GM06990 (cell line): ENCODE data around the gene TMEM37.

Source experiments
- DNase-seq: peaks from one replicate; pipeline ENCODE4 v3.0.0-alpha.2; 2011; ENCODE audit not compliant: insufficient read length; ENCODE audit errors: extremely low read depth
- H3K27me3 ChIP-seq: replicated peaks from 2 replicates; pipeline ENCODE4 v1.6.0; 2011; ENCODE audit warnings: low read length; ENCODE audit not compliant: control insufficient read depth, insufficient read depth
- H3K36me3 ChIP-seq: 2 replicates; pipeline ENCODE4 v1.5.1; 2011; ENCODE audit warnings: low read length; ENCODE audit not compliant: control insufficient read depth, insufficient read depth
- H3K4me3 ChIP-seq: replicated peaks from 2 replicates; pipeline ENCODE4 v1.5.1; 2011; ENCODE audit warnings: low read depth, mild to moderate bottlenecking, control low read depth, low read length
- TF ChIP-seq, protein P1 (sequence below): IDR thresholded peaks from 2 replicates; pipeline ENCODE4 v1.5.1; 2011; ENCODE audit warnings: low read length, control low read depth, mild to moderate bottlenecking, inconsistent platforms; ENCODE audit not compliant: insufficient read depth, poor library complexity, severe bottlenecking

Gene TMEM37

DNA sequence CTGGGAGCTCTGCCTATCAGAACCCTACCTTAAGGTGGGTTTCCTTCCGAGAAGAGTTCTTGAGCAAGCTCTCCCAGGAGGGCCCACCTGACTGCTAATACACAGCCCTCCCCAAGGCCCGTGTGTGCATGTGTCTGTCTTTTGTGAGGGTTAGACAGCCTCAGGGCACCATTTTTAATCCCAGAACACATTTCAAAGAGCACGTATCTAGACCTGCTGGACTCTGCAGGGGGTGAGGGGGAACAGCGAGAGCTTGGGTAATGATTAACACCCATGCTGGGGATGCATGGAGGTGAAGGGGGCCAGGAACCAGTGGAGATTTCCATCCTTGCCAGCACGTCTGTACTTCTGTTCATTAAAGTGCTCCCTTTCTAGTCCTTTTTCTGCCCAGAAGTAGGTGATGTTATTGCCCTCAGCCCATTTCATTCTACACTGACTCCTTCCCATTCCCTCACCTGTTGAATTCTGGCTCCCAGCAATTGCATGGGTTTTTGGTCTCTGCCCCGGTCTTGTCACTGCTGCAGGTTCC, 6.5 kb downstream of the TMEM37 start:
- Histone ChIP-seq H3K4me3 (no peak overlapping the region), H3K36me3 (no peaks in the 10 kb centered on the region), H3K27me3 (no peaks in the 10 kb centered on the region)
- no peak for DNase-seq
- TF ChIP-seq, protein P1, sequence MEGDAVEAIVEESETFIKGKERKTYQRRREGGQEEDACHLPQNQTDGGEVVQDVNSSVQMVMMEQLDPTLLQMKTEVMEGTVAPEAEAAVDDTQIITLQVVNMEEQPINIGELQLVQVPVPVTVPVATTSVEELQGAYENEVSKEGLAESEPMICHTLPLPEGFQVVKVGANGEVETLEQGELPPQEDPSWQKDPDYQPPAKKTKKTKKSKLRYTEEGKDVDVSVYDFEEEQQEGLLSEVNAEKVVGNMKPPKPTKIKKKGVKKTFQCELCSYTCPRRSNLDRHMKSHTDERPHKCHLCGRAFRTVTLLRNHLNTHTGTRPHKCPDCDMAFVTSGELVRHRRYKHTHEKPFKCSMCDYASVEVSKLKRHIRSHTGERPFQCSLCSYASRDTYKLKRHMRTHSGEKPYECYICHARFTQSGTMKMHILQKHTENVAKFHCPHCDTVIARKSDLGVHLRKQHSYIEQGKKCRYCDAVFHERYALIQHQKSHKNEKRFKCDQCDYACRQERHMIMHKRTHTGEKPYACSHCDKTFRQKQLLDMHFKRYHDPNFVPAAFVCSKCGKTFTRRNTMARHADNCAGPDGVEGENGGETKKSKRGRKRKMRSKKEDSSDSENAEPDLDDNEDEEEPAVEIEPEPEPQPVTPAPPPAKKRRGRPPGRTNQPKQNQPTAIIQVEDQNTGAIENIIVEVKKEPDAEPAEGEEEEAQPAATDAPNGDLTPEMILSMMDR = no peak

DNA sequence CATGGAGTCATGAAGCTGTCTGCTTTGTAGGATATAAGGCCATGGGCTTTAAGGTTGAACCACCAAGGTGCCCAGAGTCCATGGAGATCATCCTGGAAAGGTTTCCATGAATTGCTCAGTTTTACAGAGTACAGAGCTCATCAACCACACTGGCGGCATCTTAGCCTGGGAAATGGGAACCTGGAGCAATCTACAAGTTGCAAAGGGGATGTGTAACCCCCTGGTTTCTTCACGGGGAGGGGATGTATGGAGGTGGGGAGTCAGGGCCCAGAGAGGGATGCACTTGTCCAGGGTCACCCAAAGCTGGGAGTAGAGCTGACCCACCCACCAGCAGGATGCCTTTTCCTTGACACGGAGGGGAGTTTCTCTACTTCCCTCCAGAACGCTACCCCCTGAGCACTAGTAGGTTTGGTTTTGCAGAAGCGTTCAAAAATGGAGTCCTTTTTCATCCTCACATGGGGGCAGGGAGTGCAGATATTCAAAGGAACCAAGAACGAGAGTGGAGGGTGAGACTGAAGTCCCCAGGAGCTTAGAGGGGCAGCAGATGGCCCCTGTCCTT, 7.2 kb downstream of the TMEM37 start:
- H3K36me3 ChIP-seq = no peaks in the 10 kb centered on the region
- TF ChIP-seq, protein P1 = no peak
- no peaks in the 10 kb centered on the region for H3K27me3 ChIP-seq
- no peak for DNase-seq
- no peak overlapping the region for H3K4me3 ChIP-seq

DNA sequence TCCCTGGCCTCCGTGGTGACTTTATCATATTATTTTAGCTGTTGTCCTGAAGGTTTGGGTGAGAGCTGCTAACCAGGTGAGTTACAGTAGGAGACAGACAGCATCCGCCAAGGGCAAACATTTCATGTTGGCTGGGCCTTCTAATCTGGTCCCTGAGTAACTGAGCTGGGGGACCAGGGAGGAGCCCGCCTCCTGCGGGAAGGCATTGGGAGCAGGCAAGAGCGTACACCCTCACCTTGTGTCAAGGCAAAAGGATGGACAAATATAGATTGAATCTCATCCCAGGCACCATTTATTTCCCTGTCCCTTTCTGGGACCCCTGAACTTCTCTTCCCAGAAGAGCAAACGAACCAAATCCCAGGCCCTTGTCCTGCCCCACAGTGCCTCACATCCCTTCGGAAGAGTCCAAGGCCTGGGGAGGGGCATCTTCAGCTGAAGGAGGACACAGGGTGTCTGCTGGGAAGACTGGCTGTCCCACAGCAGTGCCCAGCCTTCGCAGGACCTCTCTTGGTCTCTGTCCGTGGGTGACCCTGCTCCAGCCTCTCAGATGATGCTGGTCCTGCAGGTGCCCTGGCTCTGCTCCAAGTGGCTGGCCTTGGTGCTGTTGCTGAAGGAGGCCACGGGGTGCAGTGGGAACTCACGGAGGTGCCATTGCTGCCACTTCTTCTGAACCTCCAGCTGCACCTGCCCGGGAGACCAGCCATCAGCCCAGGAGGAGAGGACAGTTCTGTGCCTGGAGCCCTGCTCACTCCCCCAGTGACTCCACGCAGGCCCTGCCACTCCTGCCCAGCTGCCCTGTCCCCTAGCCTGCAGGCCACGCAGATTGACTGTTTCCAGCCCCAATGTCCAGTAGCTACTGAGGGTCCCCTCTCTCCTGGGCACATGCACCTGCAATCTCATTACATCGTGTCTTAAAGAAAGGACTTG, 8.2 kb downstream of the TMEM37 start:
- Histone ChIP-seq H3K36me3 (no peaks in the 10 kb centered on the region), H3K4me3 (no peak overlapping the region), H3K27me3 (no peaks in the 10 kb centered on the region)
- TF ChIP-seq, protein P1 = no peak
- no peak for DNase-seq

DNA sequence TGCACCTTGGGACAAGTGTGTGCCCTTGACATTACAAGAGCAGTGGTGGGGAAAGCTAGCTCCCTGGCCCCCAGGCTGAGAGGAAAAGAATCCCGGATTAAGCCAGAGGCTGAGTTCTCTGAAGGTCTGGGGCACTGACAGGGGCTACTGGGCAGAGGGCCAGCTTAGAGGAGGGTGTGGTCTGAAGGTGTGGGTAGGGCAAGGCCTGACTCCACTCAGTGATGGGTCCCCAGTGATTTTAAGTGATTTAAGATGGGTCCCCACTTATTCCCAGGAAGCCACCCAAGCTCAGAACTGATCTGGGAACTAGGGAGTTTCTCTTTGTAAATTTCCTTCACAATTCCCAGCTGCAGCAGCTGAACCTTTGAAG, 8.8 kb downstream of the TMEM37 start:
- TF ChIP-seq, protein P1 = no peak
- H3K4me3 ChIP-seq = no peak overlapping the region
- H3K27me3 ChIP-seq = no peaks in the 10 kb centered on the region
- no peaks in the 10 kb centered on the region for H3K36me3 ChIP-seq
- DNase-seq = no peak

DNA sequence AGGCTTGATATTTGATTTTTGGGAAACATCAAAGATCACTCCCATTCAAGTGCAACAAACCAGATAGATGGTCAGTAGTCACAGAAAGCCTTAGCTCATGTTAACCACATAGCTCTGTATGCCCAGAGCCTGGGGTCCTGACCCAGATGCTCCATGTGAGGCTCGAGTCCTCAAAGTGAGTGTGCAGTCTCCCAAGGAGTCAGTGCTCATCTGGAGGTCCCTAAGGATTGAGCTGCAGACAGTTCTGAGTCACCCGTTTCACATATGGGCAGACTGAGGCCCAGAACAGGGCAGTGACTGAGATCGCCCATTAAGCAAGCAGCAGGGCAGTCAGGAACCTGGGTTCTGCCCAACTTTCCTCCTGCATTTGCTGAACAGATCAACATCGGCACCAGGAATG, 9.2 kb downstream of the TMEM37 start:
- TF ChIP-seq, protein P1 = no peak

More for the DNA sequence above, 9.2 kb downstream of the TMEM37 start:
- H3K4me3 ChIP-seq = no peak overlapping the region
- H3K27me3 ChIP-seq = no peaks in the 10 kb centered on the region
- no peaks in the 10 kb centered on the region for H3K36me3 ChIP-seq
- no peak for DNase-seq
